AG10803 (cell line): ENCODE measurements around the gene PASD1.

Experiments
- DNase-seq: peaks from one replicate; pipeline ENCODE4 v3.0.0; 2010; ENCODE audit warnings: low read depth
- H3K4me3 ChIP-seq: 2 replicates; pipeline ENCODE4 v1.5.1; 2011; ENCODE audit warnings: mild to moderate bottlenecking, low read length, control low read depth
- CTCF ChIP-seq: conservative IDR thresholded peaks from 2 replicates; pipeline ENCODE4 v1.5.1; 2011; ENCODE audit warnings: mild to moderate bottlenecking, low read length, control low read depth, inconsistent platforms

Gene PASD1, protein sequence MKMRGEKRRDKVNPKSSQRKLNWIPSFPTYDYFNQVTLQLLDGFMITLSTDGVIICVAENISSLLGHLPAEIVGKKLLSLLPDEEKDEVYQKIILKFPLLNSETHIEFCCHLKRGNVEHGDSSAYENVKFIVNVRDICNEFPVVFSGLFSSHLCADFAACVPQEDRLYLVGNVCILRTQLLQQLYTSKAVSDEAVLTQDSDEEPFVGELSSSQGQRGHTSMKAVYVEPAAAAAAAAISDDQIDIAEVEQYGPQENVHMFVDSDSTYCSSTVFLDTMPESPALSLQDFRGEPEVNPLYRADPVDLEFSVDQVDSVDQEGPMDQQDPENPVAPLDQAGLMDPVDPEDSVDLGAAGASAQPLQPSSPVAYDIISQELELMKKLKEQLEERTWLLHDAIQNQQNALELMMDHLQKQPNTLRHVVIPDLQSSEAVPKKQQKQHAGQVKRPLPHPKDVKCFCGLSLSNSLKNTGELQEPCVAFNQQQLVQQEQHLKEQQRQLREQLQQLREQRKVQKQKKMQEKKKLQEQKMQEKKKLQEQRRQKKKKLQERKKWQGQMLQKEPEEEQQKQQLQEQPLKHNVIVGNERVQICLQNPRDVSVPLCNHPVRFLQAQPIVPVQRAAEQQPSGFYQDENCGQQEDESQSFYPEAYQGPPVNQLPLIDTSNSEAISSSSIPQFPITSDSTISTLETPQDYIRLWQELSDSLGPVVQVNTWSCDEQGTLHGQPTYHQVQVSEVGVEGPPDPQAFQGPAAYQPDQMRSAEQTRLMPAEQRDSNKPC

GRCh38 chrX:151563449-151563848 is at the start of gene PASD1:
PASD1 (plus strand) TSS chrX:151563675; CDS start chrX:151601554, 37,879 bp downstream.
- no peak for TF ChIP-seq CTCF
- no peak within 1 kb of the TSS for H3K4me3 ChIP-seq
- no peak for DNase-seq

- TF ChIP-seq CTCF, result no peak
- DNase-seq, result no peak
- H3K4me3 ChIP-seq, result no peak overlapping the region
These were observed 48.2 kb upstream of the PASD1 start for GRCh38 chrX:151515237-151515636.

GRCh38 chrX:151516538-151517187 is 46.8 kb upstream of the PASD1 start:
- no peak for TF ChIP-seq CTCF
- DNase-seq, result no peak
- H3K4me3 ChIP-seq, result no peak overlapping the region

DNA sequence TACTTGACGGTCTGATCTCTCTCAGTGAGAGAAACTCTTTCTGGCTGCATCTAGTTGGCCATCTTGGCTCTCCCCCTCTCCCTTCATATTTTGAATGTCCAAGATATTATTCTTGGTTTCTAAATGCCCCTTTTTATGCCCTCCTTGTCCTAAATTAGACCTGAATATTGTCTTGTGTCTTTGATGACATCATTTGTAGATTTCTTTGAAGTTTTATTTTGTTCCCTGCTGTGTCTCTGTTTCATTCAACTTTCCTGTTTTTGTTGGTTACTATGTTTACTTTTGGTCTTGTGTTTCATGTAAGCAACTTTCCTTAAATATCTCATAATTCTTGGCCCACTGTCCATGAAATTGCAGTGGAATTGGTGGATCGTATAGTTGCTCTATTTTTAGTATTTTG is 46.1 kb upstream of the PASD1 start:
- no peak for TF ChIP-seq CTCF
- H3K4me3 ChIP-seq, result no peak overlapping the region
- DNase-seq, result no peak

- DNase-seq, result no peak
- no peak overlapping the region for H3K4me3 ChIP-seq
- TF ChIP-seq CTCF, result no peak
These were observed 40.1 kb upstream of the PASD1 start for GRCh38 chrX:151523351-151523750.

DNA sequence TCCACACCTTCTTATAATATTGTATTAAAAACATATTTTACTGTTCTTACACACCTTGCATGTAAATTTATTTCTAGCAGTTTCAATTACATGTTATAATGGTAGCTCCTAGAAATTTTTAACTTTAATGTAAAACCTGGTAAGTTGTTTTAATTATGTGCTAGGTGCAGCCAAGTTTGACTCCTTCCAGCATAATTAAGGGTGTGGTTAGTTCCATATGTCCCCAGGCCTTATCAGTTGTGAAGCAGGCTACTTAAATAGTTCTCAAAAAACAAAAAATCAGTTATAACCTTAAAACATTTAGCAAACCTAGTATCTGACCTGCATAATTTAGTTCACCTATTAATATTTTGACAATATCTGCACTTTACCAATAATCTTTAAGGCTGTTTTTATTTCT is 26.9 kb upstream of the PASD1 start:
- H3K4me3 ChIP-seq, result no peak overlapping the region
- no peak for DNase-seq
- TF ChIP-seq CTCF, result no peak
